ENCODE measurements around the gene RUFY3. TPM values are rescaled to one million over a fixed set of nuclear protein-coding genes. Genes with fewer than 3 reads are reported as not detected.

RUFY3 gene
- total RNA-seq, 2 donors from 2014 or later, result 37.2 to 37.8 TPM

Other genes starting within 250 kb of the RUFY3 start
- not detected for gene MUC7, start 249.8 kb upstream of the RUFY3 start, total RNA-seq
- not detected for gene AMTN, start 203.4 kb upstream of the RUFY3 start, total RNA-seq
- gene AMBN, start 129.7 kb upstream of the RUFY3 start, total RNA-seq, result not detected
- gene ENAM, start 93.2 kb upstream of the RUFY3 start, total RNA-seq, result not detected
- gene JCHAIN, start 55.5 kb upstream of the RUFY3 start, total RNA-seq, result 100 to 1,000 TPM; 114 to 909 TPM
- 10 to 100 TPM; 18.4 to 19.7 TPM for gene UTP3, start 33.4 kb upstream of the RUFY3 start, total RNA-seq
- 10 to 100 TPM; 79.3 to 86.0 TPM for gene GRSF1, start 117.9 kb downstream of the RUFY3 start, total RNA-seq
- 10 to 100 TPM; 14.7 to 15.8 TPM for gene MOB1B, start 180.4 kb downstream of the RUFY3 start, total RNA-seq